Effector CD4-positive, alpha-beta T cell (primary cell): ENCODE data around the gene FAAH2.
"Not testable (repeated sequence)": the region's sequence is repeated elsewhere in the genome, so short reads cannot be mapped to it uniquely, and the experiment has no call there.

Experiments used
- DNase-seq: peaks from one replicate; pipeline ENCODE4 v3.0.0-alpha.2; 2020
- total RNA-seq: gene quantifications from one replicate; lab custom pipeline; 2026; lab: John Stamatoyannopoulos, UW

FAAH2 gene
- 17.3 reads per million, percentile 43 among the genes with 10 or more reads in this experiment for total RNA-seq

- DNase-seq = peak; percentile 58
These were observed at the start of gene FAAH2 for GRCh38 chrX:57286507-57287251. Gene FAAH2 (plus strand): TSS chrX:57286706. CDS start chrX:57286826, 120 bp downstream.

GRCh38 chrX:57241967-57242366 is 44.5 kb upstream of the FAAH2 start:
- no peak for DNase-seq

GRCh38 chrX:57251965-57252364 is 34.5 kb upstream of the FAAH2 start:
- no peak for DNase-seq

GRCh38 chrX:57265126-57265525 is 21.4 kb upstream of the FAAH2 start:
- DNase-seq = no peak

- DNase-seq = no peak
These were observed 20.2 kb upstream of the FAAH2 start for GRCh38 chrX:57266275-57266674.

GRCh38 chrX:57266871-57267270 is 19.6 kb upstream of the FAAH2 start:
- DNase-seq = no peak

GRCh38 chrX:57267308-57267707 is 19.2 kb upstream of the FAAH2 start:
- DNase-seq = no peak

GRCh38 chrX:57270980-57271379 is 15.5 kb upstream of the FAAH2 start:
- no peak for DNase-seq

- no peak for DNase-seq
These were observed 3.9 kb upstream of the FAAH2 start for GRCh38 chrX:57282568-57282967.

GRCh38 chrX:57285001-57285400 is 1.5 kb upstream of the FAAH2 start:
- no peak for DNase-seq

- DNase-seq = no peak
These were observed 2.6 kb downstream of the FAAH2 start for GRCh38 chrX:57289089-57289488.

GRCh38 chrX:57294961-57295360 is 8.5 kb downstream of the FAAH2 start:
- DNase-seq = no peak

GRCh38 chrX:57295679-57296078 is 9.2 kb downstream of the FAAH2 start:
- DNase-seq = not testable (repeated sequence)

- no peak for DNase-seq
These were observed 27.2 kb downstream of the FAAH2 start for GRCh38 chrX:57313583-57314215.

- no peak for DNase-seq
These were observed 42.5 kb downstream of the FAAH2 start for GRCh38 chrX:57329008-57329407.

GRCh38 chrX:57335790-57336189 is 49.3 kb downstream of the FAAH2 start:
- not testable (repeated sequence) for DNase-seq

- DNase-seq = no peak
These were observed 67.1 kb downstream of the FAAH2 start for GRCh38 chrX:57353472-57354132.

- no peak for DNase-seq
These were observed 77.6 kb downstream of the FAAH2 start for GRCh38 chrX:57364145-57364544.

- DNase-seq = no peak
These were observed 79.9 kb downstream of the FAAH2 start for GRCh38 chrX:57366430-57366829.

GRCh38 chrX:57367649-57368048 is 81.1 kb downstream of the FAAH2 start:
- DNase-seq = no peak

- DNase-seq = no peak
These were observed 81.7 kb downstream of the FAAH2 start for GRCh38 chrX:57368158-57368557.

- DNase-seq = no peak
These were observed 92.8 kb downstream of the FAAH2 start for GRCh38 chrX:57379296-57379695.

- no peak for DNase-seq
These were observed 93.7 kb downstream of the FAAH2 start for GRCh38 chrX:57380026-57380796.
